Epidermal melanocyte (primary cell): Measurements from ENCODE around the gene PKP3.
"Not testable (repeated sequence)": the region's sequence is repeated elsewhere in the genome, so short reads cannot be mapped to it uniquely, and the experiment has no call there.

Experiments
- DNase-seq: peaks from one replicate; pipeline ENCODE4 v3.0.0; 2011; ENCODE audit warnings: low spot score; ENCODE audit not compliant: insufficient read length

PKP3 gene, protein sequence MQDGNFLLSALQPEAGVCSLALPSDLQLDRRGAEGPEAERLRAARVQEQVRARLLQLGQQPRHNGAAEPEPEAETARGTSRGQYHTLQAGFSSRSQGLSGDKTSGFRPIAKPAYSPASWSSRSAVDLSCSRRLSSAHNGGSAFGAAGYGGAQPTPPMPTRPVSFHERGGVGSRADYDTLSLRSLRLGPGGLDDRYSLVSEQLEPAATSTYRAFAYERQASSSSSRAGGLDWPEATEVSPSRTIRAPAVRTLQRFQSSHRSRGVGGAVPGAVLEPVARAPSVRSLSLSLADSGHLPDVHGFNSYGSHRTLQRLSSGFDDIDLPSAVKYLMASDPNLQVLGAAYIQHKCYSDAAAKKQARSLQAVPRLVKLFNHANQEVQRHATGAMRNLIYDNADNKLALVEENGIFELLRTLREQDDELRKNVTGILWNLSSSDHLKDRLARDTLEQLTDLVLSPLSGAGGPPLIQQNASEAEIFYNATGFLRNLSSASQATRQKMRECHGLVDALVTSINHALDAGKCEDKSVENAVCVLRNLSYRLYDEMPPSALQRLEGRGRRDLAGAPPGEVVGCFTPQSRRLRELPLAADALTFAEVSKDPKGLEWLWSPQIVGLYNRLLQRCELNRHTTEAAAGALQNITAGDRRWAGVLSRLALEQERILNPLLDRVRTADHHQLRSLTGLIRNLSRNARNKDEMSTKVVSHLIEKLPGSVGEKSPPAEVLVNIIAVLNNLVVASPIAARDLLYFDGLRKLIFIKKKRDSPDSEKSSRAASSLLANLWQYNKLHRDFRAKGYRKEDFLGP

DNA sequence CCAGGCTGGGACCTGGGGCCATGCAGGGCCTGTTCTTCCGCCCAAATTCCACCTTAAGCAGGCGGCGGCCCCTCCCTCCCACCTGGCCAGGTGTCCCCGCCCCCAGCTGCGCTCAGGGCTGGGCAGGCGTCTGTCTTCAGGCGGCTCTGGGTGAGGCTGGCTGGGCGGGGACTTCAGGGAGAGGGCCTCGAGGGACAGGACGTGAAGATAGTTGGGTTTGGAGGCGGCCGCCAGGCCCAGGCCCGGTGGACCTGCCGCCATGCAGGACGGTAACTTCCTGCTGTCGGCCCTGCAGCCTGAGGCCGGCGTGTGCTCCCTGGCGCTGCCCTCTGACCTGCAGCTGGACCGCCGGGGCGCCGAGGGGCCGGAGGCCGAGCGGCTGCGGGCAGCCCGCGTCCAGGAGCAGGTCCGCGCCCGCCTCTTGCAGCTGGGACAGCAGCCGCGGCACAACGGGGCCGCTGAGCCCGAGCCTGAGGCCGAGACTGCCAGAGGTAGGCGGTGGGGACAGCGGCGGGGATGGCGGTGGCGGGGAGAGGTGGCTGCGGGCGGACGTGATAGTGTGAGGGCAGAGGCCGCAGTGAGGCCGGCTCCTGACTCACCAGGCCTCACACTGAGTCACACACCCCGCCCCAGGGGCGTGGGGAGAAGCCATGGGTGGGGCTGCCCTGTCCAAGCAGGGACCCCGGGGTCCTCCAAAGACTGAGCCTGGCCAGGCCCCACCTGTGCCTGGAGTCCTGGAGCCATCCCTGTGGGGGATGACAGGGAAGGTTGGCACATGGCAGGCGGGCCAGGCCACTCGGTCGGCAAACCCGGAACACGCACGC is at the start of gene PKP3:
Gene PKP3, plus strand, starts transcription at position 176 of the 824 bp plus-strand sequence. Its CDS starts 84 bp downstream, at position 260.
- DNase-seq = no peak

DNA sequence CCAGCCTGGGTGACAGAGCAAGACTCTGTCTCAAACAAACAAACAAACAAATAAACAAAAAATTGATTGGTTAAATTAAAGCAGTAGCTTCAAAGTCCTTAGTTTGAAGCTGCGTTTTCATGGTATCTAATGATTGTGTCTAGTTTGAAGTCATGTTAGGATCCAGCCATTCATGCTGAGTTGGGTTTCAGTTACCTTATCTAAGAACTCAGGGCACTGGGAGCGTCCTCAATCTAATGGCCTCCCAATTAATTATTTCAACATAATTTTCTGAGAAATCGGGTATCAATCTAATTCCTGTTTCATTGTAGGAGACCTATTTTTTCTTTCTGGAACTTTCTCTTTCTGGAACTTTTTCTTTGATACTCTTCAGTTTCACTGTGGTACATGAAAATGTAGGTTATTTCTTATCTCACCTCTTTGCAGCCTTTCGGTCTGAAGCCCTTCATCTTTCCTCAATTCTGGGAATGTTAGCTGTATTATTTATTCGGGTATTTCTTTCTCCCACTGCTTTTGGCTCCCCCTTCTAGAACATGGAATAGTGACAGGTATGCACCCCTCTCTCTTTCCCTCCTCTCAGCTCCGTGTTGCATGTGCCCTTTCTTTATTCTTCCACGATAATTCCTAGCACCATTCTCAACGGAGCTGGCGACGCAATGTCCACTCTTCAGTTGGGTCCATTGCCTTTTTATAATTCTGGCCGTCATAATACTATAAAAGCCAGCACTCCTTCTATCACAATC is 49.0 kb upstream of the PKP3 start:
- no peak for DNase-seq

DNA sequence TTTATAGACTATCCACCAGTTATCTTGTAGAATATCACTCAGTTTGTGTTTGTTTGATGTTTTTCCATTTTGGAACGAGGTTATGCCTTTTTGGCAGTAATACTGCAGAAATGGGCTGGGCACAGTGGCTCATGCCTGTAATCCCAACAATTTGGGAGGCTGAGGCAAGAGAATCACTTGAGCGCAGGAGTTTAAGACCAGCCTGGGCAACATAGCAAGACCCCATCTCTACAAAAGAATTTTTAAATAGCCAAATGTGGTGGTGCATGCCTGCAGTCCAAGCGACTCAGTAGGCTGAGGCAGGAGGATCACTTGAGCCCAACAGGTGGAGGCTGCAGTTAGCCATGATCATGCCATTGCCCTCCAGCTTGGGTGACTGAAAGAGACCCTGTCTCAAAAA is 47.5 kb upstream of the PKP3 start:
- no peak for DNase-seq

DNA sequence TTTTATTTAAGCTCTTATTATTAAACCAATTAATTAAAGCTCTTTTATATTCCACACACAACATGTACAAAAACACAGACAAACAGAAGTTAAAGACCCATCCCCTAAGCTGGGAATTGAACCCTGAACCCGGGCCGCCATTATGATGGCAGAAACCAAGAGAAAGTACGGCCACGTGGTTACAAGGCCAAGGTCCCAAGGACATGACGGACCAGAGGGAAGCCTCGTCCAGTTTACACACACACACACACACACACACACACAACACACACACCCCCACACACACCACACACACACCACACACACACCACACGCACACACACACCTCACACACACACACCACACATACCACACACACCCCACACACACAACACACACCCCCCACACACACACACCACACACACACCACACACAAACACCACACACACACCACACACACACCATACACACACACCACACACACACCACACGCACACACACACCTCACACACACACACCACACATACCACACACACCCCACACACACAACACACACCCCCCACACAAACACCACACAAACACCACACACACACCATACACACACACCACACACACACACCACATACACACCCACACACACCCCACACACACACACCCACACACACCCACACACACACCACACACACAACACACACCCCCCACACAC is 44.6 kb upstream of the PKP3 start:
- not testable (repeated sequence) for DNase-seq

DNA sequence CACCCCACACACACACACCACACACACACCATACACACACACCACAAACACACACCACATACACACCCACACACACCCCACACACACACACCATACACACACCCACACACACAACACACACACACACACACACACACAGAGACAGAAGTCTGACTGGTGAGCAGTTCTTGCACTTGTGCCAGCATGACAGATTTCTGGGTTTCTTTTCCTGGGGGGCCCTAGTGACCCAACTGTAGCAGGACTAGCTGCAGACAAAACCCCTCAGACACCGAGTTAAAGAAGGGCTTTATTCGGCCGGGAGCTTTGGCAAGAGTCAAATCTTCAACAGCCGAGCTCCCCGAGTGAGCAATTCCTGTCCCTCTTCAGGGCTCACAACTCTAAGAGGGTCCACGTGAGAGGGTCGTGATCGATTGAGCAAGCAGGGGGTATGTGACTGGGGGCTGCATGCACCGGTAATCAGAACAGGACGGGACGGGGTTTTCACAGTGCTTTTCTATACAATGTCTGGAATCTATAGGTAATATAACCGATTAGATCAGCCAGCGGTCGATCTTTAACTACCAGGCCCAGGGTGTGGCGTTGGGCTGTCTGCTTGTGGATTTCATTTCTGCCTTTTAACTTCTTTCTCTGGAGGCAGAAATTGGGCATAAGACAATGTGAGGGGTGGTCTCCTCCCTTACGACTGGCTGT is 43.8 kb upstream of the PKP3 start:
- DNase-seq = not testable (repeated sequence)

DNA sequence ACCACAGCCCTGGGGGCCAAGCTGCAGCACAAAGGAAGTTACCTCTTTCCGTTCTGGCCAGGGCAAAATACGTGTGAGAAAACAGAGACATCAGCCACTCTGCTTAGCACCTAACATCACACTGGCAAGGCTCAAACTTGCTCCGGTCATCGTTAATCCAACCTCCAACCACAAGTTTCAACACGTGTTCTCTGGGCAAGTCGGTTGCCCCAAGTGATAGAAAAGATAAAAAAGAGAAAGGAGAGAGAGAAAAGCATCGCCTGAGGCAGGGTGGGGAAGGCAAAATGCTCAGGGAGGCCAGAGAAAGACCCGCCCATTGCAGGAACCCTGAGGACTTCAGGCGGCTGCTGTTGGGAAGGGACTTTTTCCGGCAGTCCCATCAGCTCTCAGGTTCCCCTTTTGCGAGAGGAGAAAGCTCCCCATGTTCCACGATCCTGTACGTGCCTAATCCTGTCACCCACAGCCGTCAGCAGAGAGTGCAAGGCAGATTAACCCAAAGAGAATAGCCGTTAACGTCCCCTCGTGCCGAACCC is 43.2 kb upstream of the PKP3 start:
- no peak for DNase-seq

DNA sequence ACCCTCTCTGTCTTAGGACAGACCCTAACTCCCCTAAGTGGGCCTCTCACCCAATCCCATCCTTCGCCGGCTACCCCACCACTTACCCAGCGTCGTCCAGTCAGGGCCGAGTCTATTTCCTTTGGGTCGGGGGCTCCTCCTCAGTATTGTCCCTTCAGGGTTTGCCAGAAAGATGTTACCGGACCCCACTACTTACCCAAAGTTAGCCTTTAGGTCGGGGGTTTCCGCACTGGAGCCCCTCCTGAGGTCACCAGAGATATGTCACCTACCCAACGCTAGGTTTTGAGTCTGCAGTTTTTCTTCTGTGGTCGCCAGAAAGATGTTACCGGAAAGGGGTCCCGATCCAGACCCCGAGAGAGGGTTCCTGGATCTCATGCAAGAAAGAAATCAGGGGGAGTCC is 42.6 kb upstream of the PKP3 start:
- DNase-seq = no peak

DNA sequence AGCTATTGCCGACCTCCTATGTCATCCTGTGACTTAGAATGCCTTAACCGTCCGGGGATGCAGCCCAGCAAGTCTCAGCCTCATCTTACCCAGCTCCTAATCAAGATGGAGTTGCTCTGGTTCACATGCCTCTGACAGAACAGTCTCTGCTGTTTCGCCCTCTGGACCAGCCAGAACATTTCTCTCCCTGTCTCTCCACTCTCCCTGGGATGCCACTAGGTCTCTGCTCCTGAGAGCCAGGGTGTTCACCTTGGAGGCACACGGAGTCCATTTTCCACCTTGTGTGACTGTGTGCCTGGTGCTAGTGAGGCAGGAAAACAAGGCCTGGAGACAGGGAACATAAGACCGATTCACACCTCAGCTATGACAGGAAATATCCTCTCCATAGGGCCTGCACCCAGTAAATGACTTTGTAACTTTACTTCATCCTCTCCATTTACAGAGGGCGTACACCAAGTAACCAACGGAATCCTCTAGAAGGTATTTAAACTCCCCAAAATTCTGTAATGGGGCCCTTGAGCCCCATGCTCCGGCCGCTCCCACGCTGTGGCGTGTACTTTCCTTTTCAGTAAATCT is 41.5 kb upstream of the PKP3 start:
- no peak for DNase-seq

DNA sequence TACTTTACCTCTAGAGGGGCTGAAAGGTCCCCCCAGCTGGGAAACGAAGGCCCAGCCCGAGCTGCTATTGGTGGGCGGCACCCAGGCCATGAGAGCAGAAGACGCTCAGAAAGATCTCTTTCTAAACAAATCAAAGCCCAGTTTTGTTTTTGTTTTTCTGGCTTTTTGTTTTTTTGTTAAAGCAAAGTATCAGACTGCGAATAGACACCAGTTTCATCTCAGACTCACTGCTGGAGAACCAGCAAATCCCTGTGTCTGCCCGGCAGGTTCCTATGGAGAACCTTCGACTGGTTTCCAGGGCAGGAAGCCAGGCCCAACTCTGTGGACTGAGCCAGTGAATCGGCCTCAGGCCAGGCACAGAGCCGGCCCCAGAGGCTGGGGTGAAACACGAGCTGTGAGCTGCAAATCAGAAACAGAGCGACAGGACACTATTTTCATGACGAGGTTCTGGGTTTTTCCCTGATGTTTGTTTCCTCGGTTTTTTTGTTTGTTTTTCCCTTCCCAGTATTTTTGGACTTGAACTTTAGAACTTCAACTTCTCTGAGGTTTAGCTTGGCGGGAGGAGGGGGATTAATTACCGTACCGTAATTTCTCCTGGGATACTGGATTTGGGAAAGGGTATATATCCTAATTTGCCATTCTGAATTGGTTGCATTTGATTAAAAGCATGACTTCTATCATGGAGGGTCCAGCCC is 40.7 kb upstream of the PKP3 start:
- no peak for DNase-seq

DNA sequence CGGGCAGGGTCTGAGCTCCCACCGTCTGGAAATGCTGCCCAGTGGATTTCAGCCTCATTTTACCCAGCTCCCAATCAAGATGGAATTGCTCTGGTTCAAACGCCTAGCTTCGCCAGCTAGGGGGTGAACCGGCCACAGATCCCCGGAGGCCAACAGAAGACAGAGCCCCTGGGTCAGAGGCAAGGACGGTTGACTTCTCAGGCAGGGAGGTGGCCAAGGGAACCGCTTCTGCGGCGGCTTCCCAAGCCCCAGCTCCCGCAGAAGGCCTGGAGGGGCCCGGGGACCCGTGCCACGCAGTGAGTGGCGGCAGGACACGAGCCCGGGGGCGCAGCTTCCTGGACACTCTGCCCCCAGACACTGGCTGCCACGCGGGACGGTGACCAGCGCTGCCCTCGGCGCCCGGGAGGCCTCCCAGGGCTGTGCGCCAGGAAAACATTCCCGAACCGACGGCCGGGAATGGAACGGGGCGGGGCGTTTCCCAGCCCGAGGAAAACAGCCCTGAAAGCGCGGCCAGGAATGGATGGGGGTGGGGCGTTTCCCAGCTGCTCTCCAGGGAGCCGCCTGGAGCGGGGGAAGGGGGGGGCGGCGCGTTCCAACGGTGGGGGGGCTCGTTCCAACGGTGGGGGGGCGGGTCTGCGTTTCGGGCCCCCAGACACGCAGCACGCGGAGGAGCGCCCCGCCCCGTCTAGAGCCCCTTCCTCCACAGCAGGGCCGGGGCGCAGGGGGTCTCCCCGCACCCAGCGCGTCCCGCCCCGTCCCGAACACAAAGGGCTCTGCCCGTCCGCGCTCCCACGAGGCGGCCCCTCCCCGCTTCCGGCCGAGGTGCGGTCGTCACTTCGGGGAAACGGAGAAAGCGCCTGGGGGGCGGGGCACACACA is 38.2 kb upstream of the PKP3 start:
- DNase-seq = peak; percentile 94

DNA sequence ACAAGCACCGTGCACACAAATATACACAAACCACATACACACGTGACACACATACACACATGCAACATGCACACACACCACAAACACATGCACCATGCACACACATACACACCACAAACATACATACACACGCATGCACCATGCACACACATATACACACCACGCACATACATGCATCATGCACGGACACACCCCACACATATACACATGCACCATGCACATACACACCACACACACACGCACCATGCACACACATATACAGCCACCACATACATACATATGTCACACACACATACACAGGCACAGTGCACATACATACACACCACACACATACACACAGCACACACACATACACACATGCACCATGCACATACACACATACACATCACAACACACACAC is 37.4 kb upstream of the PKP3 start:
- DNase-seq = no peak

DNA sequence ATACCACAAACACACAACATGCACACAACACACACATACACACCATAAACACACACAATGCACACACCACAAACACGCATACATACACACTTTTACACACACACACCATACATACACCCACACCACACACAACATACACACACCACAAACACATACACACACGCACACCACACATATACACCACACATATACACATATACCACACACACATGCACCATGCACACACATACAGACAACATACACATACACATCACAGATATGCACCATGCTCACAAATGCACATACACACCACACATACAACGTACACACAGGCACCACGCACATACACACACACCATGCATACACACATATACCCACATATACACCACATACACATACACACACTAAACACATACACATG is 36.4 kb upstream of the PKP3 start:
- no peak for DNase-seq

DNA sequence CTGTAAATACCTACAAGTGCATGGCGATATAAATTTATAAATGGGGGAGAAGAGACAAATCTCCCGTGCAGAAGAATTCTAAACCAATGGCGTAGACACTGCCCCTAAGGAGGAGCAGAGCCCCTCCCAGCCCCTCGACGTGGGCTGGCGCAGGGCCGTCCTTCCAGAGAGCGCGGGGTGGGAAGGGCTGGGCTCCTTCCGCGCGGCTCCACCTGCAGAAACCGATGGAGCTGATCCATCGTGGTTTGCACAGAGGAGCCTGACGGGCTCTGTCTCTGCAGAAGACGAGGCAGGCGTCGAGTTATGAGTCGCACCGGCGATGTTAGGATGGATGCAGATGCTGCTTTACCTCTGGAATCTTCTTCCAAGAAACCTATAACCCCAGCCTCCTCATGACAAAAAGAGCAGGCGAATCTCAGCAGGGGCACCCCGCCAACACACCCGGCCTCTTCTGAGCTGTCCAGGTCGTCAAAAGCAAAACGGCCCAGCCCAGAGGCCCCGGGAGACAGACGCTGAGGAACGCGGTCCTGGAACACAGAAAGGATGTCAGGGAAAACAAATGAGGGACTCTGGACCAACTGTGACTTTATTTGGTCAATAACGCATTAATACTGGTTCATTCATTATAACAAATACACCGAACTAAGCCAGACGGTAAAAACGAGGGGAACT is 35.7 kb upstream of the PKP3 start:
- no peak for DNase-seq

DNA sequence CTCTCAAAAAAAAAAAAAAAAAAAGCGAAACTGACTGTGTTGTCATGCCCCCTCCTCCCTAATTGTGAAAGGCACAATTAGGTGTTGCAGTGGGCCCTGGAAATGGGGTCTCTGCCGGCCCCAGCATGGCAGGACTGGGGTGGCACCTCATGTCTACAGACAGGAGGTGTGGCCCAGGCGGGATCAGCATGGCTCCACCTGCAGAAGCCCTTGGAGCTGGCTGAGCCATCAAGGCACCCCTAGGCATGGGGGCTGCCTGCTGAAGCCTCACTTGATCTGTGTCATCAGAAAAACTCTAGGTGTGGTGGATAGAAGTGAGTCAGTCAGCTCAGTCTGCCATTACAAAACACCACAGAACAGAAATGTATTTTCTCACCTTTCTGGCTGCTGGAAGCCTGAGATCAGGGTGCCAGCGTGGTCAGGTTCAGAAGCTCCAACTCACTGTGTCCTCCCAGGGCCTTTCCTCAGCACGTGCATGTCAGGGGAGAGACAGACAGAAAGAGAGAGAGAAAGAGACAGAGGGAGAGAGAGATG is 34.8 kb upstream of the PKP3 start:
- no peak for DNase-seq

DNA sequence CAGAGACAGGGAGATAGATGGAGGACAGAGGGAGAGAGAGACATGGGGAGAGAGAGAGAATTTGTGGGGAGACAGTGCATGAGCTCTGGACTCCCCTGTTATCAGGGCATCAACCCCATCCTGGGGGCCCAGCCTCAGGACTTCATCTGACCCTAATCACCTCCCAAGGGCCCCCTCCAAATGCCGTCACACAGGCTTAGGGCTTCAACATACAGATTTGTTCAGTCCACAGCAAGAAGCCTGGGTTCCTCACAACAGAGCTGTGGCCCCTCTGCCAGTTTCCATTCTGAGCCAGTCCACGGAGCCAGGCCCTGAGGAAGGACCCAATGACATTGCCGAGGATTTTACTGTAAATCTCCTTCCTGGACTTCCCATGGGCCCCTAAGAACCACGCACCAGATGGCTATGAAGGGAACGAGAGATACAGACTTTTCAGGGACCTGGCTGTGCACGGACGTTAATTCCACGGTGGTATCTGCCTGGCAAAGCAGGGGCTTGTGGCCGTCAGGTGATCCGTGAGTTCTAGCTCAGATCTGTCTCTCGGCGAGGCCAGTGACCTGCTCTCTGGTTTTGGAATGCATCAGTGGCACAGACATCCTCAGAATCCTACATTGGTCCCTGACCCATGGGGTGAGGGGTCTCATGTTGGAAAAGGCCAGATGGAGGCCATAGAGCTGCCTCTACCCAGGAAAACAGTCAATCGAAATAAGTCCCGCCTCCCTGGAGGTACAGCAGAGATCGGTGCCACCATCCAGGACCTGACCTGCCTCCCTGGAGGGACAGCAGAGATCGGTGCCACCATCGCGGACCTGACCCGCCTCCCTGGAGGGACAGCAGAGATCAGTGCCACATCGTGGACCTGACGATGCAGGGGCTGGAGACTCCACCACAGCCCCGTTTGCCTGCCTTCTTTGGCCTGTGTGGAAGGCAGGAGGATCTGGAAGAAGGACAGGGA is 33.4 kb upstream of the PKP3 start:
- DNase-seq = no peak
